DND-41 (cell line): Measurements from ENCODE around the gene VWA1.

Experiments used
- CTCF ChIP-seq: IDR thresholded peaks from 2 replicates; pipeline ENCODE4 v1.5.1; 2012; ENCODE audit warnings: borderline replicate concordance, low read length, moderate library complexity, mild to moderate bottlenecking; ENCODE audit not compliant: poor library complexity, severe bottlenecking; ENCODE audit errors: extremely low read depth
- EZH2 ChIP-seq: IDR thresholded peaks from 3 replicates; pipeline ENCODE4 v1.6.1; 2012; ENCODE audit warnings: borderline replicate concordance, low read depth, mild to moderate bottlenecking, moderate library complexity, low read length, inconsistent platforms; ENCODE audit not compliant: severe bottlenecking

DNA sequence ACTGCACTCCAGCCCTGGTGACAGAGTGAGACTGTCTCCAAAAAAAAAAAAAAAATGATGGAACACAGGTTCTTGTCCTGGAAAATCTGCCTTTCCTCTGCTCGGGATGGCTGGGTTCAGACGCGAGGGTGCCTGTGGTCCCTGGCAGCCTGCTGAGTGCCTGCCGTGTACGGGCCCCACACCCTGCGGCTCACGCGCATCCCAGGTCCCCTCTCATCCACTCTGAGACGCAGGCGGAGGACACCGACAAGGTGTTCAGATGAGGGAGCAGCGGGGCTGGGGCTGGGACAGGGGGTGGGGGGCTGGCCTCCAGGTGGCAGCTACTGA lies 10.1 kb upstream of the VWA1 start:
- TF ChIP-seq CTCF, result no peak
- no peak for TF ChIP-seq EZH2
